ENCODE results near the gene GMDS. TPM values are rescaled to one million over a fixed set of nuclear protein-coding genes. Genes with fewer than 3 reads are reported as not detected.

Gene GMDS
- total RNA-seq, 1 experiment from 2014 or later: 27.6 TPM

DNA sequence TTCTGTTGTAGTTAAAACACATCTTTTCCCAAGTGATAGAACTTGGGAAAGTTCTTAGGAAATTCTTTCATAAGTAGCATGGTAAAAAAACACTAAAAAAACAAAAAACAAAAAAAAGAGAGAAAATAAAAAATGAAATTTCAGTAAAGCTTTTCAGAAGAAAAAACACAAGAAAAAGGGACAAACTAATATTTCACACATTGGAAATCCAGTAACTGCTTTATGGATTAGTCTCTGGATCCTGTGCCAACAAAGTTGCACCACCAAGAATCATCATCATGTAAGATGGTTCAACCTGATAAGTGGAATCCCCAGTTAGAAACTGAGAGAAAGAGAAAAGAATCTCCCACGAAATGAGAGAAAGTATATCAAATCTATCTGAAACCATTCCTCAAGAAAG lies 144.2 kb downstream of the GMDS start:
- H3K27me3 Mint-ChIP-seq (ENCODE audit: low read depth): no peaks in the 10 kb centered on the region
- Histone ChIP-seq H3K4ac (ENCODE audit: low read depth, low read length) (no peak overlapping the region), H3K4me2 (ENCODE audit: insufficient read depth, insufficient read length, low read length) (no peak overlapping the region), H4K8ac (replicated peaks; ENCODE audit: insufficient read length, low read depth, low read length) (no peak overlapping the region), H2BK20ac (ENCODE audit: low read depth, low read length, poor library complexity, severe bottlenecking) (no peak overlapping the region), H2BK120ac (ENCODE audit: low read depth, low read length, poor library complexity, severe bottlenecking) (no peak overlapping the region), H3K27me3 (ENCODE audit: insufficient read depth, low read length) (no peaks in the 10 kb centered on the region), H3K56ac (ENCODE audit: insufficient read length, low read depth, low read length) (no peak overlapping the region), H3K9me3 (ENCODE audit: control insufficient read depth, low read depth, low read length) (no peaks in the 10 kb centered on the region), H3T11ph (ENCODE audit: low read length) (no peak overlapping the region), H3K18ac (ENCODE audit: insufficient read length, low read depth, low read length) (no peak overlapping the region), H3K4me1 (ENCODE audit: insufficient read depth, low read length) (no peaks in the 10 kb centered on the region; the same call in 1 of the 2 replicates), H4K5ac (ENCODE audit: insufficient read length, low read depth, low read length) (no peak overlapping the region), H3K14ac (ENCODE audit: insufficient read depth, low read length) (no peak overlapping the region), H4K91ac (ENCODE audit: insufficient read length, low read depth, low read length) (no peak overlapping the region), H2BK15ac (ENCODE audit: low read depth, low read length) (no peak overlapping the region), H4K20me1 (ENCODE audit: control insufficient read depth, insufficient read depth, insufficient read length) (no peaks in the 10 kb centered on the region), H3K23ac (ENCODE audit: insufficient read length, low read depth, low read length) (no peak overlapping the region), H3K79me1 (ENCODE audit: insufficient read depth, low read depth, low read length, poor library complexity, severe bottlenecking) (no peaks in the 10 kb centered on the region), H3K9ac (ENCODE audit: extremely low read depth, insufficient read length, low read length) (no peak overlapping the region), H3K79me2 (ENCODE audit: insufficient read depth, low read length) (no peaks in the 10 kb centered on the region), H2AK5ac (ENCODE audit: insufficient read length, low read length) (no peak overlapping the region), H3K27ac (ENCODE audit: insufficient read length, low read depth, low read length) (no peak overlapping the region), H2BK5ac (ENCODE audit: insufficient read length, low read length) (no peak overlapping the region), H2AFZ (ENCODE audit: low read length) (no peak overlapping the region), H3K23me2 (ENCODE audit: insufficient read length, low read depth, low read length, poor library complexity, severe bottlenecking) (no peaks in the 10 kb centered on the region), H2BK12ac (ENCODE audit: insufficient read length, low read depth, low read length) (no peak overlapping the region)
- peaks cover 4% of the 10 kb centered on the region in 2 experiments for H3K4me1 Mint-ChIP-seq
- H3K36me3 Mint-ChIP-seq (ENCODE audit: insufficient read depth in 1 of 3, low read depth in 3 of 3): no peaks in the 10 kb centered on the region
- H3K4me3 Mint-ChIP-seq: no peak overlapping the region
- no peak overlapping the region for H3K27ac Mint-ChIP-seq
- no CpG with 5 or more reads among the region's 1 CpG for WGBS (ENCODE audit: extremely low coverage, insufficient read length, low lambda C conversion rate)
- no peaks in the 10 kb centered on the region for H3K9me3 Mint-ChIP-seq
- no peak for DNase-seq
- TF ChIP-seq, protein P1, sequence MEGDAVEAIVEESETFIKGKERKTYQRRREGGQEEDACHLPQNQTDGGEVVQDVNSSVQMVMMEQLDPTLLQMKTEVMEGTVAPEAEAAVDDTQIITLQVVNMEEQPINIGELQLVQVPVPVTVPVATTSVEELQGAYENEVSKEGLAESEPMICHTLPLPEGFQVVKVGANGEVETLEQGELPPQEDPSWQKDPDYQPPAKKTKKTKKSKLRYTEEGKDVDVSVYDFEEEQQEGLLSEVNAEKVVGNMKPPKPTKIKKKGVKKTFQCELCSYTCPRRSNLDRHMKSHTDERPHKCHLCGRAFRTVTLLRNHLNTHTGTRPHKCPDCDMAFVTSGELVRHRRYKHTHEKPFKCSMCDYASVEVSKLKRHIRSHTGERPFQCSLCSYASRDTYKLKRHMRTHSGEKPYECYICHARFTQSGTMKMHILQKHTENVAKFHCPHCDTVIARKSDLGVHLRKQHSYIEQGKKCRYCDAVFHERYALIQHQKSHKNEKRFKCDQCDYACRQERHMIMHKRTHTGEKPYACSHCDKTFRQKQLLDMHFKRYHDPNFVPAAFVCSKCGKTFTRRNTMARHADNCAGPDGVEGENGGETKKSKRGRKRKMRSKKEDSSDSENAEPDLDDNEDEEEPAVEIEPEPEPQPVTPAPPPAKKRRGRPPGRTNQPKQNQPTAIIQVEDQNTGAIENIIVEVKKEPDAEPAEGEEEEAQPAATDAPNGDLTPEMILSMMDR (conservative IDR thresholded peaks at IDR 0.05): no peak
